ENCODE results near the gene ATP5F1D.

DNA sequence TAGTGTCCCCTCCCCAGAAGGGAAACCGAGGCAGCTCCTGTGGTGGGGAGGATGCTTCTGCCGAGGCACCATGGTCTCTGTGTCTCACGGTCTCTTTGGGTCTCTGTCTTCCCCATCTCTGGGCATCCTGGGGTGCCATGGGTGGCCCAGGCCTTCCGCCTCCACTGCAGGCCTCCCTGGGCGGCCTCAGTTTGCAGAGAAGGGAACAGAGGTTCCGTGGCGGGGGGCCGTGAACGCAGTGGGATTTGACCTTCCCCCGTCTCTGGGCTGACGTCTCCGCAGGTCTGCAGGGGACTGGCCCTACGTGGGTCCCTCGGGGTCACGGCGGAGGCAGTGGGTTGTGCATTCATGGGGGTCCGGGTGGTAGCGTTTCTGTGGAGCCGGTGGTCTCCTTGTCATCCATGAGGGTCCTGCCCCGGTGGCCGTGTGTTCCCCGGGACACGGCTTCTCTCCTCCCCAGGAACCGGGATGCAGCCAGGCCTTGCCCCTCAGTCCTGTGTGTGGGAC is 48.7 kb downstream of the ATP5F1D start:
- TF ChIP-seq, protein P1, sequence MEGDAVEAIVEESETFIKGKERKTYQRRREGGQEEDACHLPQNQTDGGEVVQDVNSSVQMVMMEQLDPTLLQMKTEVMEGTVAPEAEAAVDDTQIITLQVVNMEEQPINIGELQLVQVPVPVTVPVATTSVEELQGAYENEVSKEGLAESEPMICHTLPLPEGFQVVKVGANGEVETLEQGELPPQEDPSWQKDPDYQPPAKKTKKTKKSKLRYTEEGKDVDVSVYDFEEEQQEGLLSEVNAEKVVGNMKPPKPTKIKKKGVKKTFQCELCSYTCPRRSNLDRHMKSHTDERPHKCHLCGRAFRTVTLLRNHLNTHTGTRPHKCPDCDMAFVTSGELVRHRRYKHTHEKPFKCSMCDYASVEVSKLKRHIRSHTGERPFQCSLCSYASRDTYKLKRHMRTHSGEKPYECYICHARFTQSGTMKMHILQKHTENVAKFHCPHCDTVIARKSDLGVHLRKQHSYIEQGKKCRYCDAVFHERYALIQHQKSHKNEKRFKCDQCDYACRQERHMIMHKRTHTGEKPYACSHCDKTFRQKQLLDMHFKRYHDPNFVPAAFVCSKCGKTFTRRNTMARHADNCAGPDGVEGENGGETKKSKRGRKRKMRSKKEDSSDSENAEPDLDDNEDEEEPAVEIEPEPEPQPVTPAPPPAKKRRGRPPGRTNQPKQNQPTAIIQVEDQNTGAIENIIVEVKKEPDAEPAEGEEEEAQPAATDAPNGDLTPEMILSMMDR (IDR thresholded peaks at IDR 0.05), result no peak
- TF ChIP-seq EZH2 (IDR thresholded peaks at IDR 0.05; ENCODE audit: borderline replicate concordance, insufficient read depth, low read depth, low read length, poor library complexity, severe bottlenecking), result no peak
